Measurements from ENCODE around the gene LTBP1. TPM values are rescaled to one million over a fixed set of nuclear protein-coding genes. Genes with fewer than 3 reads are reported as not detected.

LTBP1 gene
- total RNA-seq, 1 experiment from 2014 or later = 28.5 TPM

GRCh38 chr2:33121416-33121815 is 174.7 kb downstream of the LTBP1 start:
- Mint-ChIP-seq H3K27ac (no peak overlapping the region), H3K4me3 (no peak overlapping the region), H3K4me1 (peaks cover 3 to 8% of the 10 kb centered on the region in 2 experiments; a peak in 3 of 4 replicates), H3K27me3 (ENCODE audit: low read depth) (no peaks in the 10 kb centered on the region), H3K9me3 (no peaks in the 10 kb centered on the region), H3K36me3 (ENCODE audit: insufficient read depth in 1 of 3, low read depth in 3 of 3) (no peaks in the 10 kb centered on the region; a peak in 1 of 7 replicates)
- no peak overlapping the region for H2AK5ac ChIP-seq (ENCODE audit: insufficient read length, low read length)
- H3K79me1 ChIP-seq (ENCODE audit: insufficient read depth, low read depth, low read length, poor library complexity, severe bottlenecking) = no peaks in the 10 kb centered on the region
- no peak for TF ChIP-seq CTCF (conservative IDR thresholded peaks at IDR 0.05)
- H3K4me1 ChIP-seq (ENCODE audit: insufficient read depth, low read length) = no peaks in the 10 kb centered on the region
- WGBS (ENCODE audit: extremely low coverage, insufficient read length, low lambda C conversion rate) = no CpG with 5 or more reads among the region's 10 CpGs
- no peak overlapping the region for H4K8ac ChIP-seq (replicated peaks; ENCODE audit: insufficient read length, low read depth, low read length)
- H2BK20ac ChIP-seq (ENCODE audit: low read depth, low read length, poor library complexity, severe bottlenecking) = no peak overlapping the region
- H3K9me3 ChIP-seq (ENCODE audit: control insufficient read depth, low read depth, low read length) = no peaks in the 10 kb centered on the region
- no peak overlapping the region for H2BK15ac ChIP-seq (ENCODE audit: low read depth, low read length)
- H3K79me2 ChIP-seq (ENCODE audit: insufficient read depth, low read length) = no peaks in the 10 kb centered on the region
- no peak overlapping the region for H3K9ac ChIP-seq (ENCODE audit: extremely low read depth, insufficient read length, low read length)
- DNase-seq = no peak
- no peaks in the 10 kb centered on the region for H4K20me1 ChIP-seq (ENCODE audit: control insufficient read depth, insufficient read depth, insufficient read length)
- no peak overlapping the region for H3K23ac ChIP-seq (ENCODE audit: insufficient read length, low read depth, low read length)
- no peaks in the 10 kb centered on the region for H3K27me3 ChIP-seq (ENCODE audit: insufficient read depth, low read length)
- H2BK120ac ChIP-seq (ENCODE audit: low read depth, low read length, poor library complexity, severe bottlenecking) = no peak overlapping the region
- H3T11ph ChIP-seq (ENCODE audit: low read length) = no peak overlapping the region
- no peak overlapping the region for H3K27ac ChIP-seq (ENCODE audit: insufficient read length, low read depth, low read length)
- H3K56ac ChIP-seq (ENCODE audit: insufficient read length, low read depth, low read length) = no peak overlapping the region
- H4K91ac ChIP-seq (ENCODE audit: insufficient read length, low read depth, low read length) = no peak overlapping the region
- H2BK12ac ChIP-seq (ENCODE audit: insufficient read length, low read depth, low read length) = no peak overlapping the region
- no peak overlapping the region for H3K4ac ChIP-seq (ENCODE audit: low read depth, low read length)
- no peak overlapping the region for H4K5ac ChIP-seq (ENCODE audit: insufficient read length, low read depth, low read length)
- no peak overlapping the region for H2BK5ac ChIP-seq (ENCODE audit: insufficient read length, low read length)
- H3K18ac ChIP-seq (ENCODE audit: insufficient read length, low read depth, low read length) = no peak overlapping the region
- H2AFZ ChIP-seq (ENCODE audit: low read length) = no peak overlapping the region
- no peak overlapping the region for H3K14ac ChIP-seq (ENCODE audit: insufficient read depth, low read length)
- H3K23me2 ChIP-seq (ENCODE audit: insufficient read length, low read depth, low read length, poor library complexity, severe bottlenecking) = no peaks in the 10 kb centered on the region
- H3K4me2 ChIP-seq (ENCODE audit: insufficient read depth, insufficient read length, low read length) = no peak overlapping the region
